NCI-H1436 (cell line): ENCODE measurements around the gene WIPF3.

ENCODE experiments used
- DNase-seq: peaks from one replicate; lab custom pipeline; 2025; lab: John Stamatoyannopoulos, UW

Gene WIPF3

GRCh38 chr7:29809533-29810155 is 3.3 kb downstream of the WIPF3 start:
- DNase-seq: no peak

DNA sequence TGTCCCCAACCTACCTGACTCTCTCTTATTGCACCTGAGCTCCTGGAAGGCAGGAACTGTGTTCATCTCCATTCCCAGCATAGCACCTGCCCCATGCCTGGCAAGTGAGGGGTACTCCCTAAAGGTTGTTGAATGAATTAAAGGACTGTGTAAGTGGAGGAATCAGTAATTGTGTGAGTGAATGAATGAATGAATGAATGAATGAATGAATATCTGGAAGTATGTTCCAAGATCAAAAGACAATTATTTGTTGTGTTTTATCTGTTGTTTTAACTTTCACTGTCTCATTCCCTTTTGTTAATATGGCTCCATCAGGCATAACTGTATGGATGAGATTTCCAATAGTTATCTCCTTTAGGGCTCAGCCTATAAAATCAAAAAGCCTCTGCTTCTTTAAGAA is 4.0 kb downstream of the WIPF3 start:
- no peak for DNase-seq

GRCh38 chr7:29810813-29811482 is 4.6 kb downstream of the WIPF3 start:
- DNase-seq: no peak

DNA sequence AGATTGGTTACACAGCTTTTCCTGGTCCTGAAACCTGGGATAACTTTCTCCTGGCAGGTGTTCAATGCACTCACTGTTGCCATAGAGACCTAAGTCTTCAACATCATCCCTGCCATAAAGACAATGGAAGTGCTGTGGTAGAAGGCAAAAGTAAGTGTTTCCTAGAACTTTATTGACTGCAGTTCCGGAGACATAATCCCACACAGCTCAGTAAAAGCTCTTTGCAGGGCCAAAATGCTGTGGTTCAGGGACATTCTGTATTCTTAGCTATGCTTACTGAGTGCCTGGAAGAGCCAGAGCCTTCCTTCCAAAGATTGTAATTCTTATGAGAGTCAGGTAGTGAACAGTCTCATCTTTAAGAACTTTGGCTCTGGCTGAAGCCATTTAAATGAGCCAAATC is 5.3 kb downstream of the WIPF3 start:
- no peak for DNase-seq

DNA sequence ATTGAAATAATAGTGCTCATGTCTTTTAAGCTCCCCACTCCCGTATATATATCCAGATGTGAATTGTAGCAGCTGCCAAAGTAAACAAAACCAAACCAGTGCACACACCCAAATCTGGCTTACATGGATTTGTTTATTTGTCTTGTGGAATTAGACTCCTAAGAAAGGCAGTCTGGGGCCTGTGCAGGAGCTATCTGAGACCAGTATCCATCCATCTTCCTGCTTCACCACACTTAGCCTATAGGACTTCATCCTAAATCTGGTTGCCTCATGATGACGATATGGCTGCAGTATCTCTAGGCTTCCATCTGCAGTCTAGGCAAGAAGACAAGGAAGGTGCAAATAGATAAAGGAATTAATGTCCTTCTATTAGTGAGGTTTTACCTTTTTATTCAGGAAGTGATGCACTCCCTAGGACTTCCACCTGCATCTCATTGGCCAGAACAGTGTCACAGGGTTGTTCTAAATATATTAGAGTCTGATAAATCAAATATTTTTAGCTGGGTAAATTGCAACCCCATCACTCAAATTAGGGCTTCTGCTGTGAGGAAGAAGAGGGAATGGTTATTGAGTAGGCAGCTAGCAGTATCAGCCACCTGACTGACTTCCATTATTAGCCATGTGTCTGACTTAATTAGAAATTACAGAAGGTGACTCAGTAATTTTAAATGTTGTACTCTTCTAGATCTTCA is 6.0 kb downstream of the WIPF3 start:
- DNase-seq: no peak

GRCh38 chr7:29815181-29816105 is 9.1 kb downstream of the WIPF3 start:
- no peak for DNase-seq

DNA sequence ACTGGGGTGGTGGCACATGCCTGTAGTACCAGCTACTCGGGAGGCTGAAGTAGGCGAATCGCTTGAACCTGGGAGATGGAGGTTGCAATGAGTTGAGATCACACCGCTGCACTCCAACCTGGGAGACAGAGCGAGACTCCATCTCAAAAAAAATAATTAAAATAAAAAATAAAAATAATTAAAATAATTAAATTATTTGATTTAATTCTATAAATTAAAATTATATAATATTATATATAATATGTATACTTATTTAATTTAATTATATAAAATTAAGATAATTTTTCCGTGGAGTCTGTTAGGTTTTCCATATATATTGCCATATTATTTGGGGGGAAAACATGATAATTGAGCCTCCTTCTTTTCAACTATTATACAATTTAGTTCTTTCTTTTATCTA is 12.0 kb downstream of the WIPF3 start:
- no peak for DNase-seq

DNA sequence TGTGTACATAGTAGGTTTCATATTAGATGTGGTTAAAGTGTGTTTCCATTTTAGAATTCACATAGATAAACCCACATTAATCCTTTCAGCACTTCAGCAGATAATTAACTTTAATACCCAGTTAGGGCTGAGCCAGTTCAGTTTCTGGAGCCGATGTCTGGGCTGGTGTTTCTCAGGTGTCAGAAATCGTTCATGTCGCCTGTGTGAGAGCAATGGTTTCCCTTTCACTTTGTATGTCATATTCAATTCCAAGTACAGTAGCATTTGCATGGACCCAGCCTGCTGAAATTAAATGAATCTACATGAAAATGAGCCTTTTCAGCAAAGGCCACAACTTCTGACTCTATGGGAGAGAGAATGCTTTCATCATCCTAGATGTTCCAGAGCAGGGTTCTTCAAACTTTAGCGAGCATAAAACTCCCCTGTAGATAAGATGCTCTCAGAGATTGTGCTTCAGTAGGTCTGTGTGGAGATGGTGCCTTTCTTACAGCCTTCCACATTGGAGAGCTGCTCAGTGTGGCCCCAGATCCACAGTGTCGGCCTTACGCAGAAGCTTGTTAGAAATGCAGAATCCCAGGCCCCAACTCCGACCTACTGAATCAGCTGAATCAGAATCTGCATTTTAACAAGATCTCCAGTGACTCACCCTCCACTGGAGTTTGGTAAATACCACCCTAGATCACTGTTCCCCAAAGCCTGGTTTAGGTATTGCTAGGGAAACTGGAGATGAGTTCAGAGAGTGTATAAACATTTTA is 19.6 kb downstream of the WIPF3 start:
- no peak for DNase-seq

DNA sequence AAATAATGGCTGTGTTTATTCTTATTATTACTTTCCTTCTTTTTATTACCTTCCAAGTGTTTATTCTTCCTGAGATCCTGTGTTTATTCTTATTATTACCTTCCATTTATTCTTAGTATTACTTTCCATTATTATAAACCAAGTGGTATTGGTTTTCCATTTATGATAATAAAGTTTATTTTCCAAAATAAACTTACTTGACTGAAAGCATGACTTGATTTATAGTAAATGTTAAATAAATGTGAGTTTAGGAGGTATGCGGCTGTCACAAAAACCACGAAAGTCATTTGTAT is 20.2 kb downstream of the WIPF3 start:
- DNase-seq: no peak

DNA sequence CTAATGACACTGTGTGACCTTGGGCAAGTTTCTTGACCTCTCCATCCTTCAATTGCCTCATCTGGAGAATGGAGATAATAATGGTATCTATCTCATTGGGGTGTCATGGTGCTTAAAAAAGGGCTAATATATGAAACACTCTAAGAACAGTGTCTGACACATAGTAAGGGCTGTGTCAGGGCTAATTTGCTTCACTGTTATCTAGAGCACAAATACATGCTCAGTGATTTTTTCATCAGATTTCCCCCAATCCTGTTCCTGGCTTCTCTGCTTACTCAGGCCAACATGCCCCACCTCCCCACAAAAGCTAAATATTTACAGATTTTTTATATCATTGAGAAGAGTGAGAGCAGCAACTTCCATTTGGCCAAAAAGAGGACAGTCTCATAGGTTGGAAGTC is 20.6 kb downstream of the WIPF3 start:
- DNase-seq: no peak

GRCh38 chr7:29831705-29832104 is 25.4 kb downstream of the WIPF3 start:
- no peak for DNase-seq

GRCh38 chr7:29833929-29834328 is 27.6 kb downstream of the WIPF3 start:
- DNase-seq: no peak

DNA sequence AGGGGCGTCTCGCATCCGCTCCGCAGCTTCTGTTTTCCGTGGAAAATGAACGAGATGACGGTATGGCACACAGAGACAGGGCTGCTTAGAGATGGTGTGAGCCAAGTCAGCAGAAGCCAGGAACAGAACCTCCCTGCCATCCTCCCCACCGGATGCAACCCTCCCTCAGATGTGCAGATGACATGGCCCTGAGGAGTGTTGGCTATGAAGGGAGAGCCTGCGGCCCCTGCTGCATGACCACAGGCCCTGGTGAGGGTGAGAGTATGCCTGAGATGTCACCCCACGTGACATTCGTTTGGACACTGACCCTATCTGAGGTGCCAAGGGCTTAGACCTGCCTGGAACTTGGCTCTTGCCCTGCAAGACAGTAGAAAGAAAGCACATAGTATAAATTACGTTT is 29.4 kb downstream of the WIPF3 start:
- DNase-seq: no peak

DNA sequence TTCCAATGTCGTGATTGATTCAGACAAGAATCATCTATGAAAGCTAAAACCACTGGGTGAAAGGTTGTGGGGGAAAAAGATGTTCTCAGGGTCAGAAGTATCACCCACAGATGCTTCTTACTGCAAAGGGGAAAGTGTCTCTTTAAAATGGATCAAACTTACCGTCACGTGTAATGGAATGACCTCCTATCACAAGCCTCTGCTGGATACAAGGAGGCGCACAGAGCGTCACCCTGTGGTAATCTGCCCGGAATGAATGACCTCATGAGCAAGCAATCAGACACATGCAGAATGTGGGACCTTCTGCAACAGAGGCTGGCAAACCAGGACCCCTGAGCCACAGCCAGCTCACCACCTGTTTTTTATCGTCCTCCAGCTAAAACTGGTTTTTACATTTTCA is 33.0 kb downstream of the WIPF3 start:
- DNase-seq: no peak

- DNase-seq: no peak
Measured at GRCh38 chr7:29839921-29840320, 33.6 kb downstream of the WIPF3 start.

GRCh38 chr7:29840701-29841100 is 34.4 kb downstream of the WIPF3 start:
- DNase-seq: no peak

GRCh38 chr7:29841926-29842701 is 35.8 kb downstream of the WIPF3 start:
- DNase-seq: no peak

GRCh38 chr7:29843093-29843492 is 36.8 kb downstream of the WIPF3 start:
- DNase-seq: peak; percentile 36

- DNase-seq: no peak
Measured at GRCh38 chr7:29843726-29844125, 37.4 kb downstream of the WIPF3 start.

- no peak for DNase-seq
Measured at GRCh38 chr7:29844559-29844958, 38.3 kb downstream of the WIPF3 start.

GRCh38 chr7:29847496-29847895 is 41.2 kb downstream of the WIPF3 start:
- DNase-seq: no peak
